ENCODE data around the gene COPZ1.

- TF ChIP-seq EZH2phosphoT487 (IDR thresholded peaks at IDR 0.05; ENCODE audit: insufficient read depth, low read depth) (no peak), EZH2 (IDR thresholded peaks at IDR 0.05; ENCODE audit: insufficient read depth, poor library complexity, severe bottlenecking) (no peak)
These were observed 63.6 kb downstream of the COPZ1 start for GRCh38 chr12:54388237-54389133.

Data from GM23248 (cell line).